SK-N-SH treated with all-trans-retinoic acid at 6 μM for 48 hours (cell line): ENCODE measurements around the gene FARS2.

ENCODE experiments used
- CSRNP3 ChIP-seq: fragments of 250-450 bp; sonication (Bioruptor Pico); IDR thresholded peaks from 2 replicates; pipeline ENCODE4 v1.5.1; 2021; ENCODE audit warnings: mild to moderate bottlenecking, moderate library complexity
- TCF4 ChIP-seq: fragments of 250-450 bp; sonication (Bioruptor Pico); IDR thresholded peaks from 2 replicates; pipeline ENCODE4 v1.8.0; 2021; ENCODE audit warnings: mild to moderate bottlenecking, moderate library complexity, borderline replicate concordance
- TSHZ2 ChIP-seq: fragments of 250-450 bp; sonication (Bioruptor Pico); IDR thresholded peaks from 2 replicates; pipeline ENCODE4 v1.5.0; 2020; ENCODE audit warnings: mild to moderate bottlenecking, moderate library complexity
- ZNF565 ChIP-seq: fragments of 450-650 bp; formaldehyde crosslinking; conservative IDR thresholded peaks from 2 replicates; pipeline ENCODE4 v1.5.0; 2020; ENCODE audit warnings: low read depth, mild to moderate bottlenecking, moderate library complexity

GRCh38 chr6:5550631-5551030, 289.3 kb downstream of the FARS2 start:
- no peak for TF ChIP-seq CSRNP3 (CRISPR knock-in tag)
- TF ChIP-seq ZNF565 (CRISPR knock-in tag), result no peak
- no peak for TF ChIP-seq TCF4 (CRISPR knock-in tag)
- TF ChIP-seq TSHZ2 (CRISPR knock-in tag), result no peak
